Ovary (tissue), 9 donors: ENCODE measurements around the gene SPG7. TPM values are rescaled to one million over a fixed set of nuclear protein-coding genes. Genes with fewer than 3 reads are reported as not detected.

ENCODE experiments used
- DNase-seq, 5 donors: peaks; one replicate each; pipeline ENCODE4 v3.0.0-alpha.2; 2019 to 2020
- H3K27ac ChIP-seq, 2 donors: fragments of 200-600 bp; one replicate each; pipeline versions ENCODE4 v1.5.1 to v1.8.0; 2019 to 2022
- H3K27me3 ChIP-seq: fragments of 200-600 bp; one replicate; pipeline ENCODE4 v1.8.0; 2022
- H3K36me3 ChIP-seq: fragments of 200-600 bp; sonication (generic); one replicate; pipeline ENCODE4 v1.5.1; 2019
- H3K4me1 ChIP-seq: one replicate; pipeline ENCODE4 v1.8.1; 2013; ENCODE audit warnings: mild to moderate bottlenecking, moderate library complexity; ENCODE audit not compliant: insufficient read depth
- H3K4me3 ChIP-seq: fragments of 200-600 bp; sonication (generic); one replicate; pipeline ENCODE4 v1.5.1; 2017
- H3K9me3 ChIP-seq, 2 donors: fragments of 200-600 bp in 1 of 2; sonication (generic) in 1 of 2; one replicate each; pipeline versions ENCODE4 v1.5.1 to v1.8.1; 2013 to 2019; ENCODE audit warnings: mild to moderate bottlenecking in 1 of 2, moderate library complexity in 1 of 2
- CTCF ChIP-seq, 3 donors: fragments of 450-650 bp in 2 of 3; fragments of 200-600 bp in 1 of 3; IDR thresholded peaks; one replicate each; pipeline versions ENCODE4 v1.5.1 to v1.8.0; 2016 to 2022; ENCODE audit warnings: antibody characterized with exemption in 3 of 3, mild to moderate bottlenecking in 1 of 3
- EP300 ChIP-seq: sonication (generic); formaldehyde crosslinking; IDR thresholded peaks from one replicate; pipeline ENCODE4 v1.6.1; 2017; ENCODE audit warnings: antibody characterized with exemption
- POLR2A ChIP-seq: fragments of 450-650 bp; IDR thresholded peaks from one replicate; pipeline ENCODE4 v1.6.1; 2017; ENCODE audit warnings: antibody characterized with exemption, mild to moderate bottlenecking, moderate library complexity
- WGBS, 3 donors: extraction: QIAGEN DNeasy Blood & Tissue Kit in 1 of 3; methylation state at CpG; one replicate each; pipeline versions ENCODE4 v1.1.5 to v1.1.7; 2013 to 2017; 5-methylcytosine and 5-hydroxymethylcytosine counted together
- intact Hi-C, 4 donors: fragments of 100-400 bp; cut with DNase I; formaldehyde crosslinking; loops; one replicate each; pipeline versions ENCODE4 v1.11.0 to v1.15.1; 2022 to 2023
- polyA plus RNA-seq, 2 donors: library from polyadenylated mRNA; stranded (reverse); fragments of 200-250 nt in 1 of 2; fragments of 350-450 nt in 1 of 2; fragmentation: Illumina TruSeq in 1 of 2; extraction: RNeasy Lipid Tissue Mini Kit (QIAGEN cat#74804) in 1 of 2; gene quantifications; one replicate each; pipeline ENCODE4 v1.2.3, GENCODE V29; 2013 to 2014
- total RNA-seq, 7 donors: library from RNA; depleted of rRNA in 2 of 7; stranded (reverse); fragments of >200 nt in 2 of 7; fragmentation: NEBNext Ultra II Directional in 3 of 7; extraction: Animal tissue kit (Norgen Biotek cat#: 25700) in 3 of 7; gene quantifications; one replicate each; pipeline versions ENCODE4 v1.1.0 to v1.2.4, GENCODE V29; 2016 to 2023
- donor health status: DM: no; HTN: no; CAD: no; lungs with moderate emphysema.
- donor health status: DM: no; HTN: no; CAD: no.
- donor health status: Bipolar disorder and iron deficiency.
- donor health status: DM: yes; HTN: yes; CAD: no.
- donor health status: DM: no; HTN: no; CAD: no.
- donor health status: DM: yes; HTN: yes; CAD: no.

SPG7 gene
- total and polyA plus RNA-seq, 9 donors = 48.9 to 145 (median 92.2) TPM

- H3K36me3 ChIP-seq = no peaks in the 10 kb centered on the region
- H3K4me3 ChIP-seq = no peak overlapping the region
- H3K27me3 ChIP-seq = no peaks in the 10 kb centered on the region
- TF ChIP-seq CTCF (IDR thresholded peaks at IDR 0.05) (peak in 1 of 3 donors; percentile 6), POLR2A (no peak), EP300 (no peak)
- H3K9me3 ChIP-seq = no peaks in the 10 kb centered on the region
- H3K4me1 ChIP-seq = peaks cover 11% of the 10 kb centered on the region
- DNase-seq = no peak
- 24 to 31% (median 26%) methylated on average over 3 of the region's 3 CpGs for WGBS, 3 donors
- H3K27ac ChIP-seq = no peak overlapping the region
- intact Hi-C loops = loop anchor here in 1 of 4 donors (10.0 kb wide), 1 partner anchor 320 kb away; no protein-coding TSS in a partner anchor
Observed at GRCh38 chr16:89565256-89565505, 57.0 kb downstream of the SPG7 start.

- Histone ChIP-seq H3K36me3 (no peaks in the 10 kb centered on the region), H3K27me3 (no peaks in the 10 kb centered on the region), H3K4me1 (peaks cover 11% of the 10 kb centered on the region), H3K9me3 (no peaks in the 10 kb centered on the region), H3K4me3 (no peak overlapping the region), H3K27ac (peak overlapping the region in 1 of 2 donors; percentile 17)
- DNase-seq = peak; percentile 30 to 66 (median 59)
- 1 to 4% (median 2%) methylated on average over 42 to 46 of the region's 46 CpGs for WGBS, 3 donors
- no peak for TF ChIP-seq POLR2A
- TF ChIP-seq CTCF (IDR thresholded peaks at IDR 0.05) = no peak
- TF ChIP-seq EP300 = no peak
- intact Hi-C loops = loop anchor here in 1 of 4 donors (10.0 kb wide), 1 partner anchor 321 kb away; no protein-coding TSS in a partner anchor
Observed at GRCh38 chr16:89565506-89566372, 57.5 kb downstream of the SPG7 start.

- H3K27me3 ChIP-seq = no peaks in the 10 kb centered on the region
- 68 to 71% (median 68%) methylated on average over 30 of the region's 30 CpGs for WGBS, 3 donors
- TF ChIP-seq EP300 (no peak), POLR2A (no peak), CTCF (IDR thresholded peaks at IDR 0.05) (no peak)
- H3K36me3 ChIP-seq = no peaks in the 10 kb centered on the region
- DNase-seq = no peak
- no peaks in the 10 kb centered on the region for H3K9me3 ChIP-seq
- no peak overlapping the region for H3K4me3 ChIP-seq
- H3K27ac ChIP-seq = no peak overlapping the region
- intact Hi-C loops = loop anchor here in 1 of 4 donors (10.0 kb wide), 1 partner anchor 323 kb away; no protein-coding TSS in a partner anchor
- peaks cover 5% of the 10 kb centered on the region for H3K4me1 ChIP-seq
Observed at GRCh38 chr16:89567656-89568594, 59.7 kb downstream of the SPG7 start.

DNA sequence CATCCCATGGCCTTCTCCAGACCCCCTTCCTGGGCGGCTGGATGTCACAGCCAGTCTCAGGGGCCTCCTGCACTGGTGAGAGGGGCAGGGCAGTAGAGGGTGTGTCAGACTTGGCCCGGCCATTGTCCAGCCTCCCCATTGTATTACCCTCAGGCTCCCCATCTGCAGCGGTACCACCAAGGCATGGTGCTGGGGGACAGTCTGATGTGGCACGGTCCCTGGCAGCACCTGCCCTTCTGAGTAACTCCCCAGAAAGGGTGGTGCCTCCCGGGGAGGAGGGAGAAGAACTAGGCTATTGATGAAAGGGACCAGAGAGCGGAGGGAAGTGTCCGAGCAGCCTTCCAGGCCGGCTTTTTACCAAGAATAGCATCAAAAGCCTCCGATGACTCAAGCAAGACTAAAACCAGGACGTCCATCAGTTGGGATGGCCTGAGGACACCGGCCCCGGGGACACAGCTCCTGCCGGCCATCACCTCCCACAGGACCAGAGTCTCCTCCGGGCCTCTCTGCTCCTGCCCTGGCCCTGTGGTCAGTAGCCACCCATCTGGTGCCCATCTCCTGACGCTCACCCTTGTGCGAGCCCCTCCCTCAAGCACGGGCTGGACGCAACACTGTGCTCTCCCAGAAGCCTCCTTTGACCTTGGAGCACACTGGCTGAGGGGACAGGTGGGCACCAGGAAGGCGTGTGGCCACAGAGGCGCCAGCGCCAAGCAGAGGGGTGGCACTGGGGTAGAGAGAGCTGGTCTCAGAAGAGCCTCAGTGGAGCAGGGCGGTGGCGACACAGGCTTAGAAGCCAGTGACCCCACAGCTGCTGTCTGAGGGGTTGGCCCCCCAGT, 61.5 kb downstream of the SPG7 start:
- Histone ChIP-seq H3K36me3 (no peaks in the 10 kb centered on the region), H3K4me3 (no peak overlapping the region), H3K27me3 (no peaks in the 10 kb centered on the region), H3K9me3 (no peaks in the 10 kb centered on the region), H3K27ac (no peak overlapping the region), H3K4me1 (peaks cover 5% of the 10 kb centered on the region)
- intact Hi-C loops = loop anchor here in 1 of 4 donors (10.0 kb wide), 1 partner anchor 325 kb away; no protein-coding TSS in a partner anchor
- no peak for DNase-seq
- WGBS, 3 donors = 72 to 80% (median 74%) methylated on average over 21 to 23 of the region's 23 CpGs
- no peak for TF ChIP-seq EP300
- no peak for TF ChIP-seq CTCF (IDR thresholded peaks at IDR 0.05)
- TF ChIP-seq POLR2A = no peak
